B cell (primary cell): ENCODE results near the gene KRAS. TPM values are rescaled to one million over a fixed set of nuclear protein-coding genes. Genes with fewer than 3 reads are reported as not detected.

ENCODE experiments used
- ATAC-seq: fragments of 200-7000 bp; cut with Tn5 transposase; one replicate; pipeline ENCODE4 v1.10.0; 2021; ENCODE audit warnings: low read depth, mild to moderate bottlenecking, moderate number of reproducible peaks, moderate library complexity
- CTCF ChIA-PET: fragments of 350-600 bp; sonication (Branson Sonifier 250); formaldehyde crosslinking; loops from one replicate; lab custom pipeline; 2021; ENCODE audit warnings: antibody characterized with exemption, inconsistent platforms; lab: Charles Lee
- POLR2A ChIA-PET: fragments of 350-600 bp; sonication (Branson Sonifier 250); formaldehyde crosslinking; loops from one replicate; lab custom pipeline; 2021; ENCODE audit warnings: antibody characterized with exemption; lab: Charles Lee
- DNase-seq: peaks from one replicate; pipeline ENCODE4 v3.0.0; 2013
- H2AFZ ChIP-seq: 2 replicates; pipeline ENCODE4 v1.6.1; 2012; ENCODE audit warnings: mild to moderate bottlenecking, low read depth, low read length; ENCODE audit not compliant: insufficient read depth, poor library complexity, severe bottlenecking
- H3K27ac ChIP-seq, 2 donors: 1 replicate in 1 of 2; 2 replicates in 1 of 2; pipeline ENCODE4 v1.5.1; 2012 to 2013; ENCODE audit warnings: low read length in 2 of 2, mild to moderate bottlenecking in 2 of 2, moderate library complexity in 1 of 2
- H3K27me3 ChIP-seq, 4 experiments: fragments of 200-600 bp in 1 of 4; sonication (generic) in 1 of 4; replicated peaks in 1 of 4; 1 replicate in 2 of 4; 2 replicates in 2 of 4; pipeline versions ENCODE4 v1.6.1 to v1.7.0; 2013 to 2016; ENCODE audit warnings: low read length in 3 of 4, mild to moderate bottlenecking in 2 of 4, mixed read lengths in 1 of 4, moderate library complexity in 1 of 4; ENCODE audit not compliant: insufficient read depth in 4 of 4, control insufficient read depth in 3 of 4; ENCODE audit errors: control extremely low read depth in 1 of 4
- H3K36me3 ChIP-seq, 2 experiments: replicated peaks in 1 of 2; 1 replicate in 1 of 2; 2 replicates in 1 of 2; pipeline versions ENCODE4 v1.6.1 to v1.7.1; 2013; ENCODE audit warnings: low read length in 1 of 2; ENCODE audit not compliant: insufficient read depth in 2 of 2, control insufficient read depth in 1 of 2; ENCODE audit errors: control extremely low read depth in 1 of 2, extremely low read depth in 1 of 2
- H3K4me1 ChIP-seq, 2 donors: fragments of 200-600 bp in 1 of 2; sonication (generic) in 1 of 2; 1 replicate in 1 of 2; 2 replicates in 1 of 2; pipeline versions ENCODE4 v1.5.1 to v1.6.1; 2013 to 2017; ENCODE audit warnings: low read length in 2 of 2; ENCODE audit not compliant: control insufficient read depth in 2 of 2, insufficient read depth in 2 of 2
- H3K4me2 ChIP-seq: replicated peaks from 2 replicates; pipeline ENCODE3; 2012; ENCODE audit warnings: mild to moderate bottlenecking, low read depth, low read length; ENCODE audit not compliant: poor library complexity, severe bottlenecking
- H3K4me3 ChIP-seq, 5 experiments: fragments of 200-600 bp in 1 of 5; sonication (generic) in 1 of 5; 1 replicate in 3 of 5; 2 replicates in 2 of 5; pipeline versions ENCODE4 v1.5.1 to v1.7.0; 2011 to 2016; ENCODE audit warnings: low read length in 4 of 5, mild to moderate bottlenecking in 4 of 5, low read depth in 2 of 5, control low read depth in 1 of 5, moderate library complexity in 1 of 5; ENCODE audit not compliant: insufficient read depth in 1 of 5; ENCODE audit errors: control extremely low read depth in 1 of 5, extremely low read depth in 1 of 5
- H3K79me2 ChIP-seq: fragments of 200-600 bp; sonication (generic); one replicate; pipeline ENCODE4 v1.6.0; 2016; ENCODE audit warnings: low read length; ENCODE audit not compliant: control insufficient read depth, insufficient read depth
- H3K9ac ChIP-seq: fragments of 200-600 bp; sonication (generic); 2 replicates; pipeline ENCODE4 v1.6.1; 2017; ENCODE audit warnings: mild to moderate bottlenecking, low read length, moderate library complexity
- H3K9me3 ChIP-seq, 3 donors: one replicate each; pipeline versions ENCODE4 v1.6.1 to v1.7.1; 2013; ENCODE audit warnings: low read length in 2 of 3; ENCODE audit not compliant: control insufficient read depth in 2 of 3, insufficient read depth in 1 of 3; ENCODE audit errors: control extremely low read depth in 1 of 3
- H4K20me1 ChIP-seq: 2 replicates; pipeline ENCODE4 v1.6.0; 2012; ENCODE audit warnings: mild to moderate bottlenecking, low read length; ENCODE audit not compliant: insufficient read depth, control insufficient read depth, poor library complexity, severe bottlenecking
- H3K27ac Mint-ChIP-seq: one replicate; pipeline ENCODE4 v1.8.0; 2021; ENCODE audit warnings: mixed read lengths
- H3K27me3 Mint-ChIP-seq: one replicate; pipeline ENCODE4 v1.8.0; 2021; ENCODE audit warnings: mixed read lengths
- H3K4me1 Mint-ChIP-seq: one replicate; pipeline ENCODE4 v1.8.0; 2021; ENCODE audit warnings: mixed read lengths
- H3K4me3 Mint-ChIP-seq: one replicate; pipeline ENCODE4 v1.8.0; 2021; ENCODE audit warnings: mixed read lengths
- H3K9me3 Mint-ChIP-seq: one replicate; pipeline ENCODE4 v1.8.0; 2022; ENCODE audit warnings: mixed read lengths; ENCODE audit not compliant: insufficient read depth
- EZH2 ChIP-seq: IDR thresholded peaks from 2 replicates; pipeline ENCODE4 v1.6.1; 2012; ENCODE audit warnings: borderline replicate concordance, low read depth, mild to moderate bottlenecking, moderate library complexity, low read length; ENCODE audit not compliant: insufficient read depth, poor library complexity, severe bottlenecking
- WGBS: methylation state at CpG from one replicate; pipeline ENCODE4 v1.1.5; 2013; ENCODE audit warnings: missing lambda C conversion rate; ENCODE audit not compliant: insufficient coverage; 5-methylcytosine and 5-hydroxymethylcytosine counted together
- intact Hi-C: fragments of 100-400 bp; cut with micrococcal nuclease; formaldehyde crosslinking; loops from one replicate; pipeline ENCODE4 v1.10.0; 2022
- polyA plus RNA-seq: library from polyadenylated mRNA; depleted of rRNA; stranded (reverse); fragments of >200 nt; gene quantifications from 2 replicates; pipeline ENCODE4 v1.2.3, GENCODE V29; 2012
- total RNA-seq, 2 donors: library from RNA; stranded (reverse); fragments of 120-200 nt in 1 of 2; gene quantifications; 1 replicate in 1 of 2; 2 replicates in 1 of 2; pipeline versions ENCODE4 v1.2.3 to v1.2.4, GENCODE V29; 2013 to 2022
- TF ChIP-seq, protein P1 (sequence below): fragments of 200-600 bp; IDR thresholded peaks from one replicate; pipeline ENCODE4 v1.8.0; 2022; ENCODE audit warnings: antibody characterized with exemption, mild to moderate bottlenecking

KRAS gene
- total and polyA plus RNA-seq, 2 donors (not counting 1 experiment from before 2014, with no cell fraction given), result 7.2 to 41.8 TPM

DNA sequence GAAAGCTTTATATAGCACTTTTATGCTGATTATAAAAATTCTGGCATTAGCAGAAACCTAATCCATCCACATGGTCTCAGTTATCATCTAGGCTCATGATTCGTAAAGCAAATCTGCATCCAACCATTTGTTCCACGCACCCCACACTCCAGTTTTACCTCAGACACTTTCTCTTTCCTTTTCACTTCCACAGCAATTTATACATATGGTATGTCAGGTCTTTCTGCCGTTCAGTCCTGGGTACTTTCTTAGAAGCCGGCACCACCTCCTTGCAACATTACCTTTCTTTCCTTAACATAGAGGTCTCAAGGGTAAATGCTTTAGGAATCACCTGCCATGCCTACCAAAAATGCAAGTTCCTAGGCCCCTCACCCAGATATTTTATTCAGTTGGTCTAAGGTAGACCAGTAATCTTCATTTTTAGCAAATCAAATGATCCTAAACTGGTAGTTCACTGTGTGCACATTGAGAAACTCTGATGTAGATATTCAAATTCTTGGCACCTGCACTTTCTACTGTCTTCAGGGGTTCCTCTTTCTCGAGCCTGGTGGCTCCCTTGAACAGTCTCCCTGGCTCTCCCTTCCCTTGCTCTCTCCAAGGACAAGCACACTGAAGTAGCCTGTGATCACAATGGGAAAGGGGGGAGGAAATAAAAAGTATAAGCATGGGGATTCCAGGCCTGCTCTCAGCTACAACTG lies 2.8 kb upstream of the KRAS start:
- no peak for TF ChIP-seq EZH2
- TF ChIP-seq, protein P1, sequence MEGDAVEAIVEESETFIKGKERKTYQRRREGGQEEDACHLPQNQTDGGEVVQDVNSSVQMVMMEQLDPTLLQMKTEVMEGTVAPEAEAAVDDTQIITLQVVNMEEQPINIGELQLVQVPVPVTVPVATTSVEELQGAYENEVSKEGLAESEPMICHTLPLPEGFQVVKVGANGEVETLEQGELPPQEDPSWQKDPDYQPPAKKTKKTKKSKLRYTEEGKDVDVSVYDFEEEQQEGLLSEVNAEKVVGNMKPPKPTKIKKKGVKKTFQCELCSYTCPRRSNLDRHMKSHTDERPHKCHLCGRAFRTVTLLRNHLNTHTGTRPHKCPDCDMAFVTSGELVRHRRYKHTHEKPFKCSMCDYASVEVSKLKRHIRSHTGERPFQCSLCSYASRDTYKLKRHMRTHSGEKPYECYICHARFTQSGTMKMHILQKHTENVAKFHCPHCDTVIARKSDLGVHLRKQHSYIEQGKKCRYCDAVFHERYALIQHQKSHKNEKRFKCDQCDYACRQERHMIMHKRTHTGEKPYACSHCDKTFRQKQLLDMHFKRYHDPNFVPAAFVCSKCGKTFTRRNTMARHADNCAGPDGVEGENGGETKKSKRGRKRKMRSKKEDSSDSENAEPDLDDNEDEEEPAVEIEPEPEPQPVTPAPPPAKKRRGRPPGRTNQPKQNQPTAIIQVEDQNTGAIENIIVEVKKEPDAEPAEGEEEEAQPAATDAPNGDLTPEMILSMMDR, result no peak
- ChIA-PET CTCF (interaction anchor here (2.2 kb wide), 1 partner anchor 12 kb away, joined by 7 read pairs; no protein-coding TSS in a partner anchor), POLR2A (interaction anchor here (0.6 kb wide), 1 partner anchor 96 kb away, joined by 3 read pairs; no protein-coding TSS in a partner anchor)
- Histone ChIP-seq H3K27me3 (no peaks in the 10 kb centered on the region), H3K79me2 (peaks cover 16% of the 10 kb centered on the region), H3K4me3 (peak overlapping the region in 2 of 5 experiments; percentile 13 to 33), H3K27ac (peak overlapping the region; percentile 59 to 71), H3K36me3 (no peaks in the 10 kb centered on the region), H3K9me3 (no peaks in the 10 kb centered on the region), H3K4me2 (peak overlapping the region; percentile 47), H3K4me1 (peaks cover 25 to 39% of the 10 kb centered on the region in 2 donors), H2AFZ (peak overlapping the region; percentile 36), H4K20me1 (no peaks in the 10 kb centered on the region), H3K9ac (peak overlapping the region; percentile 14)
- H3K4me3 Mint-ChIP-seq, result peak overlapping the region; percentile 44
- ATAC-seq (no peak), DNase-seq (peak; percentile 71)
- H3K4me1 Mint-ChIP-seq, result peaks cover 38% of the 10 kb centered on the region
- no peaks in the 10 kb centered on the region for H3K27me3 Mint-ChIP-seq
- H3K9me3 Mint-ChIP-seq, result no peaks in the 10 kb centered on the region
- peak overlapping the region; percentile 82 for H3K27ac Mint-ChIP-seq
- 36% methylated on average over 3 of the region's 5 CpGs for WGBS
- intact Hi-C loops, result loop anchor here (2.0 kb wide), 1 partner anchor 67 kb away; no protein-coding TSS in a partner anchor

DNA sequence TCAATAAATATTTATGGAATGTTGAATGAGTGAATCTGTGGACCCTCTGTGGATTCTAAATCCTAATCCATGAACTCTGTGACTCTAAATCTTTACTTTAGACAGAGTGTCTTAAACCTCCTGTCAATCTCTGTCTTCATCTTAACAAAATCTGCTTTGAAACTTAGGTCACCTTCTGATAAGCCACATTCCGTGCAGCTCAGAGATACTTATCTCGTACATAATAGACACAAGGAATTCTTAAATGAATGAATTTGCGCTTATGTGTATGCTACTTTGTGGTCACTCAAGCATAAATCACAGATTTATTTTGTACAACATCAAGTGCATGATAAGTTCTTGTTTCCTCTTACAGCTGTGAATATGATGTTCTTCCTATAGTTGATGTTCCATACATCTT lies 2.2 kb upstream of the KRAS start:
- H3K27ac Mint-ChIP-seq, result peak overlapping the region; percentile 82
- Histone ChIP-seq H3K4me1 (peaks cover 25 to 39% of the 10 kb centered on the region in 2 donors), H3K27me3 (no peaks in the 10 kb centered on the region), H3K27ac (peak overlapping the region; percentile 59 to 71), H3K9me3 (no peaks in the 10 kb centered on the region), H3K9ac (peak overlapping the region; percentile 14), H3K79me2 (peaks cover 22% of the 10 kb centered on the region), H2AFZ (peak overlapping the region; percentile 36), H3K4me3 (peak overlapping the region in 1 of 5 experiments; percentile 33), H3K36me3 (no peaks in the 10 kb centered on the region), H3K4me2 (peak overlapping the region; percentile 47), H4K20me1 (no peaks in the 10 kb centered on the region)
- ATAC-seq, result no peak
- H3K9me3 Mint-ChIP-seq, result no peaks in the 10 kb centered on the region
- intact Hi-C loops, result loop anchor here (2.0 kb wide), 1 partner anchor 68 kb away; no protein-coding TSS in a partner anchor
- no peak for TF ChIP-seq EZH2
- TF ChIP-seq, protein P1, result no peak
- no peak for DNase-seq
- H3K4me3 Mint-ChIP-seq, result peak overlapping the region; percentile 44
- no CpG with 5 or more reads among the region's 3 CpGs for WGBS
- H3K27me3 Mint-ChIP-seq, result no peaks in the 10 kb centered on the region
- ChIA-PET CTCF (interaction anchor here (2.2 kb wide), 1 partner anchor 12 kb away, joined by 7 read pairs; no protein-coding TSS in a partner anchor), POLR2A (interaction anchor here (0.5 to 0.6 kb wide), 2 partner anchors 11 to 95 kb away, joined by 3 to 9 read pairs; no protein-coding TSS in a partner anchor)
- peaks cover 42% of the 10 kb centered on the region for H3K4me1 Mint-ChIP-seq
